ENCODE results near the gene SPAG4.

DNA sequence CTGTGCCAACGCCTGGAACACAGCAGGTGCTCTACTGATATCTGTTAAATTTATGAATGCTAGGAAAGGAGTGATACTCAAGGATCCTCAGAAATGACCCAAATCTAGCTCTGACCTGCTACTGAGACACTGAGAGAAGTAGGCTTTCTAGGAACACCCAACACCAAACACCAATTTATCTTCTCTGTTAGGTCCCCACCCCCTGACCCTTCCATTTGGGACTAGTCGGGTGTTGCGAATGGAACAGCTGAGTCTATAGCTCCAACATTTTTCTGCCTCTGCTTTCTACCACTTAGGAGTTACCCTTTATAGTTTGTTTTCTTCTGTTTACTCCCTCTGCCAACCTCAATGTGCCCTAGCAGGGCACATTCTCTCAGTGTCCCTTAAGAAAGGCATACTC is 25.1 kb downstream of the SPAG4 start:
- TF ChIP-seq, protein P1, sequence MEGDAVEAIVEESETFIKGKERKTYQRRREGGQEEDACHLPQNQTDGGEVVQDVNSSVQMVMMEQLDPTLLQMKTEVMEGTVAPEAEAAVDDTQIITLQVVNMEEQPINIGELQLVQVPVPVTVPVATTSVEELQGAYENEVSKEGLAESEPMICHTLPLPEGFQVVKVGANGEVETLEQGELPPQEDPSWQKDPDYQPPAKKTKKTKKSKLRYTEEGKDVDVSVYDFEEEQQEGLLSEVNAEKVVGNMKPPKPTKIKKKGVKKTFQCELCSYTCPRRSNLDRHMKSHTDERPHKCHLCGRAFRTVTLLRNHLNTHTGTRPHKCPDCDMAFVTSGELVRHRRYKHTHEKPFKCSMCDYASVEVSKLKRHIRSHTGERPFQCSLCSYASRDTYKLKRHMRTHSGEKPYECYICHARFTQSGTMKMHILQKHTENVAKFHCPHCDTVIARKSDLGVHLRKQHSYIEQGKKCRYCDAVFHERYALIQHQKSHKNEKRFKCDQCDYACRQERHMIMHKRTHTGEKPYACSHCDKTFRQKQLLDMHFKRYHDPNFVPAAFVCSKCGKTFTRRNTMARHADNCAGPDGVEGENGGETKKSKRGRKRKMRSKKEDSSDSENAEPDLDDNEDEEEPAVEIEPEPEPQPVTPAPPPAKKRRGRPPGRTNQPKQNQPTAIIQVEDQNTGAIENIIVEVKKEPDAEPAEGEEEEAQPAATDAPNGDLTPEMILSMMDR (conservative IDR thresholded peaks at IDR 0.05): no peak
- no peak for TF ChIP-seq EZH2 (IDR thresholded peaks at IDR 0.05; ENCODE audit: low read depth)

Data from PC-9 (cell line).